ENCODE data around the gene RBFA.

RBFA gene

DNA sequence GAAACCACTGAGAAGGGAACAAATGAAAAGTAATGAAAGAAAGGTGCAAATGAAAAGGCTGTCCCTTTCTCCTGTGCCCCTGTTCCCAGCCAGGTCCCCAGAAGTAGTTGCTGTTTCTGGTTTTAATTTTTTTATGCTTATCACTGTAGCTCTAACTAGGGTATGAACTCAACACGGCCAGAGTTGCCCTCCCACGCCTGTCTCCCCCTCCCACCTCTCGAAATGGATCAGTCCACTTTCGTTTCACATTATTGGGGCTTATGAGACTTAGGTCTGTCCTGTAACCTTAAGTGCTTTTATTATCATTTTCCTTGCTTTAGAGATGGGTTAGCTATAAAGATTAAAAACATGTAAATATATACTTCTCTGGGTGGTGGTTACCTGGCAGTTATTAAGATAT lies 8.6 kb downstream of the RBFA start:
- CTCF ChIA-PET, result no interaction called here
- POLR2A ChIA-PET, result interaction anchor here (1.5 kb wide), 1 partner anchor 9 kb away, joined by 4 read pairs; the partner anchor contains the start of gene RBFA
- TF ChIP-seq, protein P1, sequence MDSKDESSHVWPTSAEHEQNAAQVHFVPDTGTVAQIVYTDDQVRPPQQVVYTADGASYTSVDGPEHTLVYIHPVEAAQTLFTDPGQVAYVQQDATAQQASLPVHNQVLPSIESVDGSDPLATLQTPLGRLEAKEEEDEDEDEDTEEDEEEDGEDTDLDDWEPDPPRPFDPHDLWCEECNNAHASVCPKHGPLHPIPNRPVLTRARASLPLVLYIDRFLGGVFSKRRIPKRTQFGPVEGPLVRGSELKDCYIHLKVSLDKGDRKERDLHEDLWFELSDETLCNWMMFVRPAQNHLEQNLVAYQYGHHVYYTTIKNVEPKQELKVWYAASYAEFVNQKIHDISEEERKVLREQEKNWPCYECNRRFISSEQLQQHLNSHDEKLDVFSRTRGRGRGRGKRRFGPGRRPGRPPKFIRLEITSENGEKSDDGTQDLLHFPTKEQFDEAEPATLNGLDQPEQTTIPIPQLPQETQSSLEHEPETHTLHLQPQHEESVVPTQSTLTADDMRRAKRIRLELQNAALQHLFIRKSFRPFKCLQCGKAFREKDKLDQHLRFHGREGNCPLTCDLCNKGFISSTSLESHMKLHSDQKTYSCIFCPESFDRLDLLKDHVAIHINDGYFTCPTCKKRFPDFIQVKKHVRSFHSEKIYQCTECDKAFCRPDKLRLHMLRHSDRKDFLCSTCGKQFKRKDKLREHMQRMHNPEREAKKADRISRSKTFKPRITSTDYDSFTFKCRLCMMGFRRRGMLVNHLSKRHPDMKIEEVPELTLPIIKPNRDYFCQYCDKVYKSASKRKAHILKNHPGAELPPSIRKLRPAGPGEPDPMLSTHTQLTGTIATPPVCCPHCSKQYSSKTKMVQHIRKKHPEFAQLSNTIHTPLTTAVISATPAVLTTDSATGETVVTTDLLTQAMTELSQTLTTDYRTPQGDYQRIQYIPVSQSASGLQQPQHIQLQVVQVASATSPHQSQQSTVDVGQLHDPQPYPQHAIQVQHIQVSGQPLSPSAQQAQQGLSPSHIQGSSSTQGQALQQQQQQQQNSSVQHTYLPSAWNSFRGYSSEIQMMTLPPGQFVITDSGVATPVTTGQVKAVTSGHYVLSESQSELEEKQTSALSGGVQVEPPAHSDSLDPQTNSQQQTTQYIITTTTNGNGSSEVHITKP (tag by site-specific recombination; IDR thresholded peaks at IDR 0.05), result peak; percentile 40; the same call in 1 of the 2 replicates
- no peak for TF ChIP-seq ZNF335 (tag by site-specific recombination; conservative IDR thresholded peaks at IDR 0.05)

DNA sequence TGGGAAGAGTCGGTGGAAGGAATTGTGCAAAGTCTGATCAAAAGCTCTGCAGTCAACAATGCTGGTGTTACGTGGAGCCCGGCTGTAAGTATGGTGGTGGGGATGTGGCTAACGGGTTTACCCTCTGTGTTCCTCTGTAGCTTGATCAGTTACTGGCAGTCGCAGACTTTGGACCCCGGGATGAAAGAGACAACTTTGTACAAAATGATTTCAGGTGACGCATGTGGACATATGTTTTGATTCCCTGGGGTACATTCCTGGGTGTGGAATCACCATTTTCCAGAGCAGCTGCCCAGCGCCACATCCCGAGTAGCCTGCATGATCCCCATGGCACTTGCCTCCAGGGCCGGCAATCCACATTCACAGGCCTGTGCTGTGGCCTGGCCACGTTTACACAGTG lies 9.8 kb downstream of the RBFA start:
- Histone ChIP-seq H3K27ac (ENCODE audit: extremely low read depth, low read depth, low read length) (no peak overlapping the region), H3K4me1 (ENCODE audit: control insufficient read depth, insufficient read depth, low read length) (no peaks in the 10 kb centered on the region), H3K9me3 (ENCODE audit: control insufficient read depth, insufficient read depth, low read depth, low read length) (no peaks in the 10 kb centered on the region), H3K4me3 (ENCODE audit: low read depth, low read length) (no peak overlapping the region), H3K36me3 (ENCODE audit: control insufficient read depth in 2 of 2, insufficient read depth in 1 of 2, low read length in 2 of 2) (peaks cover 15 to 49% of the 10 kb centered on the region in 2 experiments; a peak in 2 of 3 replicates)
- CTCF ChIA-PET, result interaction anchor here (0.6 kb wide), 1 partner anchor 8 kb away, joined by 3 read pairs; no protein-coding TSS in a partner anchor
- TF ChIP-seq, protein P2, sequence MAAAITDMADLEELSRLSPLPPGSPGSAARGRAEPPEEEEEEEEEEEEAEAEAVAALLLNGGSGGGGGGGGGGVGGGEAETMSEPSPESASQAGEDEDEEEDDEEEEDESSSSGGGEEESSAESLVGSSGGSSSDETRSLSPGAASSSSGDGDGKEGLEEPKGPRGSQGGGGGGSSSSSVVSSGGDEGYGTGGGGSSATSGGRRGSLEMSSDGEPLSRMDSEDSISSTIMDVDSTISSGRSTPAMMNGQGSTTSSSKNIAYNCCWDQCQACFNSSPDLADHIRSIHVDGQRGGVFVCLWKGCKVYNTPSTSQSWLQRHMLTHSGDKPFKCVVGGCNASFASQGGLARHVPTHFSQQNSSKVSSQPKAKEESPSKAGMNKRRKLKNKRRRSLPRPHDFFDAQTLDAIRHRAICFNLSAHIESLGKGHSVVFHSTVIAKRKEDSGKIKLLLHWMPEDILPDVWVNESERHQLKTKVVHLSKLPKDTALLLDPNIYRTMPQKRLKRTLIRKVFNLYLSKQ (tag by site-specific recombination; IDR thresholded peaks at IDR 0.05; ENCODE audit: borderline replicate concordance), result no peak
- no peak for TF ChIP-seq SP2 (tag by site-specific recombination; IDR thresholded peaks at IDR 0.05)
- TF ChIP-seq, protein P3, sequence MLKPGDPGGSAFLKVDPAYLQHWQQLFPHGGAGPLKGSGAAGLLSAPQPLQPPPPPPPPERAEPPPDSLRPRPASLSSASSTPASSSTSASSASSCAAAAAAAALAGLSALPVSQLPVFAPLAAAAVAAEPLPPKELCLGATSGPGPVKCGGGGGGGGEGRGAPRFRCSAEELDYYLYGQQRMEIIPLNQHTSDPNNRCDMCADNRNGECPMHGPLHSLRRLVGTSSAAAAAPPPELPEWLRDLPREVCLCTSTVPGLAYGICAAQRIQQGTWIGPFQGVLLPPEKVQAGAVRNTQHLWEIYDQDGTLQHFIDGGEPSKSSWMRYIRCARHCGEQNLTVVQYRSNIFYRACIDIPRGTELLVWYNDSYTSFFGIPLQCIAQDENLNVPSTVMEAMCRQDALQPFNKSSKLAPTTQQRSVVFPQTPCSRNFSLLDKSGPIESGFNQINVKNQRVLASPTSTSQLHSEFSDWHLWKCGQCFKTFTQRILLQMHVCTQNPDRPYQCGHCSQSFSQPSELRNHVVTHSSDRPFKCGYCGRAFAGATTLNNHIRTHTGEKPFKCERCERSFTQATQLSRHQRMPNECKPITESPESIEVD (tag by site-specific recombination; IDR thresholded peaks at IDR 0.05), result no peak
- TF ChIP-seq ZFP41 (tag by site-specific recombination; IDR thresholded peaks at IDR 0.05; ENCODE audit: borderline replicate concordance), result no peak
- no peak for TF ChIP-seq GLI4 (tag by site-specific recombination; IDR thresholded peaks at IDR 0.05)
- POLR2A ChIA-PET, result no interaction called here

More for the DNA sequence above, 8.6 kb downstream of the RBFA start:
- no peaks in the 10 kb centered on the region for H3K4me1 ChIP-seq (ENCODE audit: control insufficient read depth, insufficient read depth, low read length)
- H3K4me3 ChIP-seq (ENCODE audit: low read depth, low read length), result no peak overlapping the region
- H3K36me3 ChIP-seq (ENCODE audit: control insufficient read depth in 2 of 2, insufficient read depth in 1 of 2, low read length in 2 of 2), result peaks cover 15 to 52% of the 10 kb centered on the region in 2 experiments; a peak in 2 of 3 replicates
- H3K27ac ChIP-seq (ENCODE audit: extremely low read depth, low read depth, low read length), result no peak overlapping the region
- H3K9me3 ChIP-seq (ENCODE audit: control insufficient read depth, insufficient read depth, low read depth, low read length), result no peaks in the 10 kb centered on the region

DNA sequence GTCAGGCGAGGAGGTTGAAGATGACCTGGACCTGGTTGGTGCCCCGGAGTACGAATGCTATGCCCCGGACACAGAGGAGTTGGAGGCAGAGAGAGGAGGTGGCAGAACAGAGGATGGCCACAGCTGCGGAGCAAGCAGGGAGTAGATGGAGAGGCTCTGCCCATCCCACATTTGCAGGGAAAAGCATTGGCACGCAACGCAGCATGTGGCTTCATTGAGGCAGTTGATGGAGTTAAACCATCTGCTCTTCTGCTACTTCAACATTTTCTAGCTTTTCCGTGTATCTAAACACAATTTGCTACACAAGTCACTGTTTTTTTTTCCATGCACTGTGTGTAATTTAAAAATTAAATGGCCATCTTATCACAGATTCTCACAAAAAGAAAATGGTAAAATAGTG lies 11.8 kb downstream of the RBFA start:
- H3K9me3 ChIP-seq (ENCODE audit: control insufficient read depth, insufficient read depth, low read depth, low read length), result no peaks in the 10 kb centered on the region
- CTCF ChIA-PET, result interaction anchor here (0.7 kb wide), 1 partner anchor 101 kb away, joined by 3 read pairs; no protein-coding TSS in a partner anchor
- no peak overlapping the region for H3K27ac ChIP-seq (ENCODE audit: extremely low read depth, low read depth, low read length)
- H3K36me3 ChIP-seq (ENCODE audit: control insufficient read depth in 2 of 2, insufficient read depth in 1 of 2, low read length in 2 of 2), result peaks cover 9 to 59% of the 10 kb centered on the region in 2 experiments; a peak in 2 of 3 replicates
- POLR2A ChIA-PET, result no interaction called here
- H3K4me1 ChIP-seq (ENCODE audit: control insufficient read depth, insufficient read depth, low read length), result no peaks in the 10 kb centered on the region
- no peak overlapping the region for H3K4me3 ChIP-seq (ENCODE audit: low read depth, low read length)
- TF ChIP-seq, protein P4, sequence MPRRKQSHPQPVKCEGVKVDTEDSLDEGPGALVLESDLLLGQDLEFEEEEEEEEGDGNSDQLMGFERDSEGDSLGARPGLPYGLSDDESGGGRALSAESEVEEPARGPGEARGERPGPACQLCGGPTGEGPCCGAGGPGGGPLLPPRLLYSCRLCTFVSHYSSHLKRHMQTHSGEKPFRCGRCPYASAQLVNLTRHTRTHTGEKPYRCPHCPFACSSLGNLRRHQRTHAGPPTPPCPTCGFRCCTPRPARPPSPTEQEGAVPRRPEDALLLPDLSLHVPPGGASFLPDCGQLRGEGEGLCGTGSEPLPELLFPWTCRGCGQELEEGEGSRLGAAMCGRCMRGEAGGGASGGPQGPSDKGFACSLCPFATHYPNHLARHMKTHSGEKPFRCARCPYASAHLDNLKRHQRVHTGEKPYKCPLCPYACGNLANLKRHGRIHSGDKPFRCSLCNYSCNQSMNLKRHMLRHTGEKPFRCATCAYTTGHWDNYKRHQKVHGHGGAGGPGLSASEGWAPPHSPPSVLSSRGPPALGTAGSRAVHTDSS (tag by site-specific recombination; IDR thresholded peaks at IDR 0.05), result no peak
- no peak for TF ChIP-seq HOXC10 (CRISPR knock-in tag; IDR thresholded peaks at IDR 0.05)
- TF ChIP-seq, protein P5, sequence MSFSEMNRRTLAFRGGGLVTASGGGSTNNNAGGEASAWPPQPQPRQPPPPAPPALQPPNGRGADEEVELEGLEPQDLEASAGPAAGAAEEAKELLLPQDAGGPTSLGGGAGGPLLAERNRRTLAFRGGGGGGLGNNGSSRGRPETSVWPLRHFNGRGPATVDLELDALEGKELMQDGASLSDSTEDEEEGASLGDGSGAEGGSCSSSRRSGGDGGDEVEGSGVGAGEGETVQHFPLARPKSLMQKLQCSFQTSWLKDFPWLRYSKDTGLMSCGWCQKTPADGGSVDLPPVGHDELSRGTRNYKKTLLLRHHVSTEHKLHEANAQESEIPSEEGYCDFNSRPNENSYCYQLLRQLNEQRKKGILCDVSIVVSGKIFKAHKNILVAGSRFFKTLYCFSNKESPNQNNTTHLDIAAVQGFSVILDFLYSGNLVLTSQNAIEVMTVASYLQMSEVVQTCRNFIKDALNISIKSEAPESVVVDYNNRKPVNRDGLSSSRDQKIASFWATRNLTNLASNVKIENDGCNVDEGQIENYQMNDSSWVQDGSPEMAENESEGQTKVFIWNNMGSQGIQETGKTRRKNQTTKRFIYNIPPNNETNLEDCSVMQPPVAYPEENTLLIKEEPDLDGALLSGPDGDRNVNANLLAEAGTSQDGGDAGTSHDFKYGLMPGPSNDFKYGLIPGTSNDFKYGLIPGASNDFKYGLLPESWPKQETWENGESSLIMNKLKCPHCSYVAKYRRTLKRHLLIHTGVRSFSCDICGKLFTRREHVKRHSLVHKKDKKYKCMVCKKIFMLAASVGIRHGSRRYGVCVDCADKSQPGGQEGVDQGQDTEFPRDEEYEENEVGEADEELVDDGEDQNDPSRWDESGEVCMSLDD (tag by site-specific recombination; IDR thresholded peaks at IDR 0.05), result no peak
- TF ChIP-seq ZNF530 (tag by site-specific recombination; IDR thresholded peaks at IDR 0.05; ENCODE audit: low read depth), result no peak
- TF ChIP-seq ZNF311 (tag by site-specific recombination; IDR thresholded peaks at IDR 0.05; ENCODE audit: borderline replicate concordance), result no peak
- TF ChIP-seq ZNF600 (tag by site-specific recombination; IDR thresholded peaks at IDR 0.05), result no peak
- TF ChIP-seq ZNF707 (tag by site-specific recombination; IDR thresholded peaks at IDR 0.05), result no peak
- TF ChIP-seq ZFP69B (tag by site-specific recombination; IDR thresholded peaks at IDR 0.05), result no peak
- no peak for TF ChIP-seq OSR2 (tag by site-specific recombination; IDR thresholded peaks at IDR 0.05)
- TF ChIP-seq ZNF624 (tag by site-specific recombination; IDR thresholded peaks at IDR 0.05), result no peak
- TF ChIP-seq, protein P6, sequence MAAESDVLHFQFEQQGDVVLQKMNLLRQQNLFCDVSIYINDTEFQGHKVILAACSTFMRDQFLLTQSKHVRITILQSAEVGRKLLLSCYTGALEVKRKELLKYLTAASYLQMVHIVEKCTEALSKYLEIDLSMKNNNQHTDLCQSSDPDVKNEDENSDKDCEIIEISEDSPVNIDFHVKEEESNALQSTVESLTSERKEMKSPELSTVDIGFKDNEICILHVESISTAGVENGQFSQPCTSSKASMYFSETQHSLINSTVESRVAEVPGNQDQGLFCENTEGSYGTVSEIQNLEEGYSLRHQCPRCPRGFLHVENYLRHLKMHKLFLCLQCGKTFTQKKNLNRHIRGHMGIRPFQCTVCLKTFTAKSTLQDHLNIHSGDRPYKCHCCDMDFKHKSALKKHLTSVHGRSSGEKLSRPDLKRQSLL (tag by site-specific recombination; IDR thresholded peaks at IDR 0.05), result no peak
- no peak for TF ChIP-seq ZNF473 (tag by site-specific recombination; IDR thresholded peaks at IDR 0.05)
